ENCODE measurements around the gene ZMPSTE24. TPM values are rescaled to one million over a fixed set of nuclear protein-coding genes. Genes with fewer than 3 reads are reported as not detected.

The ZMPSTE24 gene
- total RNA-seq, 1 donor from 2014 or later, result 29.0 TPM

- H3K27ac Mint-ChIP-seq, result no peak overlapping the region
- H3K36me3 Mint-ChIP-seq, result peaks cover 37% of the 10 kb centered on the region
- TF ChIP-seq, protein P1, sequence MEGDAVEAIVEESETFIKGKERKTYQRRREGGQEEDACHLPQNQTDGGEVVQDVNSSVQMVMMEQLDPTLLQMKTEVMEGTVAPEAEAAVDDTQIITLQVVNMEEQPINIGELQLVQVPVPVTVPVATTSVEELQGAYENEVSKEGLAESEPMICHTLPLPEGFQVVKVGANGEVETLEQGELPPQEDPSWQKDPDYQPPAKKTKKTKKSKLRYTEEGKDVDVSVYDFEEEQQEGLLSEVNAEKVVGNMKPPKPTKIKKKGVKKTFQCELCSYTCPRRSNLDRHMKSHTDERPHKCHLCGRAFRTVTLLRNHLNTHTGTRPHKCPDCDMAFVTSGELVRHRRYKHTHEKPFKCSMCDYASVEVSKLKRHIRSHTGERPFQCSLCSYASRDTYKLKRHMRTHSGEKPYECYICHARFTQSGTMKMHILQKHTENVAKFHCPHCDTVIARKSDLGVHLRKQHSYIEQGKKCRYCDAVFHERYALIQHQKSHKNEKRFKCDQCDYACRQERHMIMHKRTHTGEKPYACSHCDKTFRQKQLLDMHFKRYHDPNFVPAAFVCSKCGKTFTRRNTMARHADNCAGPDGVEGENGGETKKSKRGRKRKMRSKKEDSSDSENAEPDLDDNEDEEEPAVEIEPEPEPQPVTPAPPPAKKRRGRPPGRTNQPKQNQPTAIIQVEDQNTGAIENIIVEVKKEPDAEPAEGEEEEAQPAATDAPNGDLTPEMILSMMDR (IDR thresholded peaks at IDR 0.05; ENCODE audit: unreplicated experiment), result no peak
- DNase-seq (ENCODE audit: low spot score in 2 of 2, unreplicated experiment in 2 of 2), result no peak
- H3K4me1 Mint-ChIP-seq, result peaks cover 5% of the 10 kb centered on the region
- H3K4me3 Mint-ChIP-seq, result no peak overlapping the region
- no peaks in the 10 kb centered on the region for H3K9me3 Mint-ChIP-seq
- no peaks in the 10 kb centered on the region for H3K27me3 Mint-ChIP-seq (ENCODE audit: low read depth)
Observed at GRCh38 chr1:40268211-40268610, 10.2 kb downstream of the ZMPSTE24 start.

DNA sequence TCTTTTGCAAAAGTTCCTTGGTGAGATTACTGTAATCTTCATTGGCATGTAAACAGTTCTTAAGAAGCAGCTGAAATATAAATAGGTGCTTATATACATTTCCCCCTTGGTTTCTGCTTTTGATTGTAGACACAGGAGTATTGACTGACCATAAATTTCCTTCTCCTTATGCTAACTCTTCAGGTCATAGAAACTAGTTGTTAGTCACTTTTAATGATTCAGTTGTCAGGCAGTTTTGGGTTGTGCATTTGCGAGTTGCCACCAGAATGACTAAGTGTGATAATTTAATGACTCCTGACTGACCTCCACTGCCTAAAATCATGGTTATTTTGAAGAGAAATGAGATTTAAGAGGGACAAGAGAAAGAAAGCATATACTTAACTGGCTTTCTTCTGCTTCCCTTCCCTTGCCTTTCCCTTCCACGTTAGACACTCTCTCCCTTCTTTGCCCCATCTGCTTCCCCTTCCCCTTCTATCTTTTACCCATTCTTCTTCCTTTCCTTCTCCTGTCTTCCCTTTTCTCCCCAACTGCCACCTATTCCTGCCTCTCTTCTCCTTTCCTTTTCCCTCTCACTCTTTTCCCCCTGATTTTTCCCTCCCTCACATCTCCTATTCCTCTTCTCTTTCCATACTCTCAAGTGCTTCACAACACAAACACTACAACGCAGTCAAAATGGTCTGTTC, 12.3 kb downstream of the ZMPSTE24 start:
- peaks cover 40% of the 10 kb centered on the region for H3K36me3 Mint-ChIP-seq
- peaks cover 5% of the 10 kb centered on the region for H3K4me1 Mint-ChIP-seq
- H3K27me3 Mint-ChIP-seq (ENCODE audit: low read depth), result no peaks in the 10 kb centered on the region
- H3K4me3 Mint-ChIP-seq, result no peak overlapping the region
- TF ChIP-seq, protein P1 (IDR thresholded peaks at IDR 0.05; ENCODE audit: unreplicated experiment), result no peak
- no peaks in the 10 kb centered on the region for H3K9me3 Mint-ChIP-seq
- H3K27ac Mint-ChIP-seq, result no peak overlapping the region
- DNase-seq (ENCODE audit: low spot score in 2 of 2, unreplicated experiment in 2 of 2), result no peak

GRCh38 chr1:40272653-40273213, 14.7 kb downstream of the ZMPSTE24 start:
- Mint-ChIP-seq H3K36me3 (peaks cover 41% of the 10 kb centered on the region), H3K4me3 (no peak overlapping the region), H3K4me1 (no peaks in the 10 kb centered on the region), H3K27ac (no peak overlapping the region), H3K27me3 (ENCODE audit: low read depth) (no peaks in the 10 kb centered on the region), H3K9me3 (no peaks in the 10 kb centered on the region)
- TF ChIP-seq, protein P1 (IDR thresholded peaks at IDR 0.05; ENCODE audit: unreplicated experiment), result no peak
- no peak for DNase-seq (ENCODE audit: low spot score in 2 of 2, unreplicated experiment in 2 of 2)

DNA sequence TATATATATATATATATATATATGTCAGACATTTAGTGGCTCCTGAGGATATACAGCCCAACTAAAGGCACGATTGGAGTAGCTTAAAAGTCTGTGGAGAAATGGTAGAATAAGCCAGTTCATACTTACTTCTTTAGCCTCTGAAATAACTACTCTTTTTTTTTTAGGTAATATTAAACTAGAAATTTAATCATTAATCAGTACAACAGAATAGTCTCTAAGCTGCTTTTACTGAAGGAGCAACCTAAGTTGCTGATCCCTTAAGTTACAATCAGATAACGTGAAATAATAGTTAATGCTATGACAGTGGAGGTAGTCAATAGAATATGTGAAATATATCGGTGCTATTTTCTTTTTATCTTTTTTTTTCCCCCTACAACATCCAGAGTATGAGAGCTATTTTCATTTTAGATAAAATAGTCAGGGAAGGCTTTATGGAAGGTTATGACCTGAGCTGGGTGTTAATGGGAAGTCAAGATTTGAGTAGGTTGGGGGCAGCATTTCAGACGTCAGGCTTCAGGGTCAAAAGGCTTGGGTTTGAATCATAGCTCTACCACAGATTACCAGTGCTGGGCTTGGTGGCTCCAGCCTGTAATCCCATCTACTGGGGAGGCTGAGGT, 15.6 kb downstream of the ZMPSTE24 start:
- no peak for DNase-seq (ENCODE audit: low spot score in 2 of 2, unreplicated experiment in 2 of 2)
- TF ChIP-seq, protein P1 (IDR thresholded peaks at IDR 0.05; ENCODE audit: unreplicated experiment), result no peak
- H3K9me3 Mint-ChIP-seq, result no peaks in the 10 kb centered on the region
- peaks cover 35% of the 10 kb centered on the region for H3K36me3 Mint-ChIP-seq
- H3K4me3 Mint-ChIP-seq, result no peak overlapping the region
- no peaks in the 10 kb centered on the region for H3K4me1 Mint-ChIP-seq
- H3K27ac Mint-ChIP-seq, result no peak overlapping the region
- H3K27me3 Mint-ChIP-seq (ENCODE audit: low read depth), result no peaks in the 10 kb centered on the region

DNA sequence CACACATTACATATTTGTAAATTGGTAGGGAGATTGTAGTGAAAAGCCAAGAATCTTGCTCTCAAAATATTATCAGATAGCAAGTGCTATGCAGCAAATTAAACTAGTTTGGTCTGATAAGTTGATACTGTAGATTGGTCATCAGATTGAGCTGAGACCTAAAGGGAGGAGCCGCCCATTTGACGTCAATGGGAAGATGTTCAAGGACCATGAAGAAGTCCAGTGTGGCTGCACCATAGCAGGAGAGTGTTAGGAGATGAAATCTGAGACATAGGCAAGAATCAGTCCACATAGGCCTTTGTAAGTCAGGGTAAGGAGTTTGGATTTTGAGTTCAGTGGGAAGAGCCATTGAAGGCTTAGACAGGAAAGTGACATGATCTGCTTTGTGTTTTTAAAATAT, 16.3 kb downstream of the ZMPSTE24 start:
- no peak for DNase-seq (ENCODE audit: low spot score in 2 of 2, unreplicated experiment in 2 of 2)
- Mint-ChIP-seq H3K27ac (no peak overlapping the region), H3K27me3 (ENCODE audit: low read depth) (no peaks in the 10 kb centered on the region), H3K4me3 (no peak overlapping the region), H3K9me3 (no peaks in the 10 kb centered on the region), H3K36me3 (peaks cover 36% of the 10 kb centered on the region), H3K4me1 (no peaks in the 10 kb centered on the region)
- TF ChIP-seq, protein P1 (IDR thresholded peaks at IDR 0.05; ENCODE audit: unreplicated experiment), result no peak

All from mesothelial cell of epicardium (in vitro differentiated cells).